G401.6 (cell line): ENCODE measurements around the gene SND1.

Experiments used
- FAIRE-seq: peaks from 2 replicates; lab custom pipeline; 2012; peaks lifted over from hg19 to GRCh38; lab: Jason Lieb, UNC

Gene SND1

DNA sequence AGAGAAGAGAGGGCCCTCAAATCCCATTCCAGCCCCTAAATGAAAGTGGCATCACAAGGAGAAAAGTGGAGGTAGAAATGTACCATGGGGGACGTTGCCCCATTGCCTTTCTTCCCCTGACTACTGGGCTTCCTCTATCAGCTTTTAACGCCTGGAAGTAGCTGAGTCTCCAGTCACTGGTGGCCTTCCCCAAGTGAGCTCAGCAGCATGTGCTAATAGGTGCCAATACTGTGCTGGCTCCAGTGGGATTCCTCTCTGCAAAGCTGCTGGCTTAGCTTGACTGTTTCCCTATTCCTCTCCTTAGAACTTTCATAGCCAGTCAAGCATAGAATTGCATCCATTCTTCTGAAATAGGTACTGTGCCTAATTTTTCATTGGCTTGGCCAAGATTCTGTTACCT, 346.7 kb downstream of the SND1 start:
- no peak for FAIRE-seq

DNA sequence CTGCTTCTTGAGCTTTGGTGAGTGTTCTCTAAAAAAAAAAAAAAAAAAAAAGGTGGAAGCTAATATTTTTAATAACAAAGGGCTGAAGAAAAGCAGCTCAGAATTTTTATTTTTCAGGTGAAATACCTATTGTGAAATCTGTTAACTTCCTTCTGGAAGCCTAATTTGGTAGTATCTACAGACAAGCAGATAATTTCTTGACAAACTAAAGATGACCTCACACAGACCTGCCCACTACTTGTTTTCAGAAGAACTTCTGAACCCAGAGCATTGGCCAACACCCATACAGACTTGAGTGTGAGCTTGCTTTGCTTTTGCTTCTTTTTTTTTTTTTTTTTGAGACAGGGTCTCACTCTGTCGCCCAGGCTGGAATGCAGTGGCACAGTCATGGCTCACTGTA, 348.1 kb downstream of the SND1 start:
- no peak for FAIRE-seq

DNA sequence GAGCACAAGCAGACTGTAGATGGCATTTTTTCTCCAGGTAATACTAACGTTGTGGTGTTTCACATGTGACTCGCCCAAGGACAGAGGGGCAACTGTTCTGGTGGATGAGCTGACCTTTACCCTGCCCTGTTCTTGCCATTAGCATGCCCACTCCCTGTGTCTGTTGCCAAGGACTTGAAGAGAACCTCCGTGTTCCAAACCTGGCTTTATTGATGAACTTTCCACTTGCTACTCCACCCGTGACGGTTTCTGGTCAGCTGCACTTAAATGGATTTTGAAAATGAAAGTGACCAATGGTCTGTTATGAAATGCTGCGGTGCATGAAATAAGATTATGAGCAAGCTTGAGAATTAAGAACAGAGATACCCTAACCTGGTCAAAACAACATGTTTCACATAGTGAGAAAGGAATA, 348.9 kb downstream of the SND1 start:
- FAIRE-seq: no peak

DNA sequence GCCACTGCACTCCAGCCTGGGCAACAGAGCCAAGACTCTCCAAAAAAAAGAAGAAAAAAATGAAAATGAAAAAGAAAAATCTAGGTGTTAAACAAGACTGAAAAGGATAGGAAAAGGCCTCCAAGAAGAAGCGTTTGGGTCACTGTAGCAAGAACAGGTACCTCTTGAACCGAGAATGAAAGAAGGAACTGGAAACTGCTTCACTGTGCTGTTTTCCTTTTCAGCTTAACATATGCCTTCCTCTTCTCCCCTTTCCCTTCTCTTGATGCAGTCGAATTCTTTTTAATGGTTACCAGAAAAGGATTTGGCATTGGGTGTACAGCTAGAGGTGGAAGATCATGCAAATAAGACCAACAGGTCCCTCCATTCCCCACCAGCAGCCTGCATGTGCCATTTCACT, 351.2 kb downstream of the SND1 start:
- FAIRE-seq: no peak

DNA sequence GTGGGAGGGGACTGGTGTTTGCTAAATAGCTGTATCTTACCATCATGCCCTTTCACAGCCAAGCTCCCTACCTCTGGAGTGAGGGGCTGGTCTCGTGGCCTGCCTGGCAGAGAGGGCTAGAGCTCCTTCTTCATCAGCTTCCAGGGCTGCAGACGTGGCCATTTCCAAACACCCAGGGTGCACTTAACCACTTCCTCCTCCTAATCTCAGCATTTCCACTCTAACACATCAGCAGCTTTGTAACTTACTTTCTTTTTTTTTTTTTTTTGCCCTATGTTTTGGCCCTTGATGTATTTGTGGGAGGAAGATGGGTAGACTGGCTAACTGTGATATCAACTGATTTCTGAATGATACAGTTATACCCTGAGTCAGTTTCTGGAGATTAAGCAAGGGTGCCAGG, 351.8 kb downstream of the SND1 start:
- no peak for FAIRE-seq

DNA sequence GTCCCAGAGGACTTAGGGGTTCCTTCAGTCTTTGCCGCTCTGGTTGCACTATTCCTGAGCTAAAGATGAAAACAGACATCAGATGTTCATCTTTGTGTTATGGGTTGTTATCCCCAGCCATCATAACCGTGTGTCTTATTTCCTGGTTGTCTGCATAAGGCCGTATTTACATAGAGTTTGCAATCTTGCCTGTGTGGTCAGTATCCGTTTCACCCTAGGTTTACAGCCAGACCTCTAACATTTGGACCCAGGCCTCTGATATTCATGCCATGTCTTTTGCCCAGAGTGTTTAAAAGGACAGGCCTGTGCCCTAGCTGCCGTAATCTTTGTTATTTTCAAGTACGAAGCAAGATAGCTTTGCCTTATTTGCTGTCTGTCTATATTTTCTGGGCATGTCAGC, 352.6 kb downstream of the SND1 start:
- FAIRE-seq: no peak

DNA sequence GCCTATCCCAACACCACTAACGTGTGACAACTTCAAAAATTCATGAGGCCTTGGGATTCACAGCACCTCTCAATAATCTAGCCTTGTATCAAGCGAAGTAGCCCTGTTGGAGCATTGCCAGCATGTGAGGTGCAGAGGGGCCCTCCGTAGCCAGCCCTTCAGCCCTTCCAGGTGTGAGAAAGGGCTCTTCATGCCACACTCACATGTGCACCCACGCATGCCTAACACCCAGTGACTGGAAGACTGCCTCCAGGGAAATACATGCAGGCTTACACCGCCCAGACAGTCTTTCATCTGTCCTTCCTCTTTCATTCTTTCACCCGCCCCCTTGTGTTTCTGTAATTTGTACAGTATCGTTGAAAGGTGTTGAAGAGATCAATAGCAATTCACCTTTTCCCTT, 353.1 kb downstream of the SND1 start:
- FAIRE-seq: no peak

DNA sequence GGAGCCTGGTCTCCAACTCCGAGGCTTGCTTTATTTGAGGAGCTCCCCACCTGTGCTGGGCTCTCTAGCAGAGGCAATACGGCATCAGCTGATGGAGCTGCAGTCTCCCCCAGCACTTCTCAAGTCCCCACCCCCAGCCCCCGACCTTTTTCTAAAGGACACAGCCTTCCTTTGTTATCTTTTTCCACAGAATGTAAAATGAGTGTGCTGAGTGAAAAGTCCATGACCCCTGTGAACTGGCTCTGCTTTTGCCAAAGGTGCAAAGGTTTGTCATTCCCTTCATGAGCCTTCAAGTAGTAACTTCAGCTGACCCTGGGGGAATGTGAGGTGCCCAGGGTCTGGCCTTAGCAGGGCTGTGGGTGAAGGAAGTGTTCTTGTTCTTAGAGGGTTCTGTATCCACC, 353.8 kb downstream of the SND1 start:
- no peak for FAIRE-seq

DNA sequence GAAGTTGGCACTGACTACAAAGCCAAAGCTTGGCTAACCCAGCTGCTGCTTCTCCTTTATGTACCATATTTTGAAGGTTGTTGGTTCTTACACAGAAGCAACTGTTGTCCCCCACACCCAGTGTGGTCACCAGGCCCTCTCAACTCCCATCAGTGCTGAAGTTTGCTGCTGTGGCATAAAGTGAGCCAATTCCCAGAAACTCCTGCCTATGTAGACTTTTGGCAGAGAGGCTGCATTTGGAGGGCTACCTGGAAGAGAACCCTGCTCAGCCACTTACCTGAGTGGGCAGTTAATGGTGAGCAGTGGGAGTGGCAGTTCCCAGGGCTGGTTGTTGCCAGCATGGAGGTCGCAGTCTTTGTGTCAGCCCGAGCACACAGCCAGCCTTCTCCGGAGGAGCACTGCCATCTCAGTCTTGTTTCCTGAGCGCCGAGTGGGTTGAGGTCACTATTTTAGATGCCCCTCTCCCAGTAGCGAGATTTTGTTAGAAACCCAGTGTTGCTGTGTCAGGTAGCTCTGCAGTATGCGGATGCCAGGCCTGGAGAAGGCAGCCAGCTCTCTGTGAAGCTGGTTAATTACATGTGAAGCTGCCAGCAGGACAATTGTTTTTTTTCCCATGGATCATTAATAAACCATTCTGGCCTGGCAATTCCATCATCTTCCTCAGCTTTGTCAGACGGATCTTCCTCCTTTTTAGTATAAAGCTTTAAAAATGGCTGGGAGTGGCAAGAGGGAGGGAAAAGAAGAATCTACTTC, 354.7 kb downstream of the SND1 start:
- no peak for FAIRE-seq

DNA sequence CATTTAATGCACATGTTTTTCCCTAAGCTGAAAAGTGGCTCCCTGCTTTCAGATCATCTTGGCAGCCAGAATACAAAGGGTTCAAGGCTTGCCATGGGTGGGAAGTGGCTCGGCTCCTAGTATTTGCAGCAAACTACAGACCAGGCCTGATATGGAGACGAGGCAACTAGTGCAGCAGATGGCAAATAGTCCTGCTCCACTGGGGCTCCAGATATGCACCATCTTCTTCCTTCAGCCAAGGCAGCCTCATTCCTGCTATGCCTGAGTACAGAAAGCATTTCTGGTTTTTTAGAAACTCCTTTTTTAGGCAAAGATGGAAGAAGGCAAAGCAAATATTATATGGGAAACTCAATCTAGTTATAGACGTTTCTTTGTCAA, 355.3 kb downstream of the SND1 start:
- no peak for FAIRE-seq

DNA sequence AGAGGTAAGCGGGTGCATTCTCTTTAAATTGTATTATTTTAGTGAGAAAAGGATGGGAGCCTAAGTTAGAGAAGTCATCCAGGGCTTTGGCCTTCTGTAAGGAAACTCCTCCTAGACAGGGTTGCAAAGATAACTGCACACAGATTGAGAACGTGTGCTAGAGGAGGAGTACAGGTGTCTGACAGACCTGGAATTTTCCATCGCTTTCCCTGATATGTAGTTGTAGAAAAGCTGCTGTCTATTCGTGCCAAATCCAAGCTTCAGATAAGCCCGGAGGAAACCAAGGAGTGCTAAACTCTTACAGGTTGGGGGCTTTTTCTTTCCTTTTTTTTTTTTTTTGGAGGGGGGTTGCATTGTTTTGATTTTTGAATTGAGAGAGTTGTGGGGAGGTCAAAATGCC, 356.1 kb downstream of the SND1 start:
- FAIRE-seq: no peak

DNA sequence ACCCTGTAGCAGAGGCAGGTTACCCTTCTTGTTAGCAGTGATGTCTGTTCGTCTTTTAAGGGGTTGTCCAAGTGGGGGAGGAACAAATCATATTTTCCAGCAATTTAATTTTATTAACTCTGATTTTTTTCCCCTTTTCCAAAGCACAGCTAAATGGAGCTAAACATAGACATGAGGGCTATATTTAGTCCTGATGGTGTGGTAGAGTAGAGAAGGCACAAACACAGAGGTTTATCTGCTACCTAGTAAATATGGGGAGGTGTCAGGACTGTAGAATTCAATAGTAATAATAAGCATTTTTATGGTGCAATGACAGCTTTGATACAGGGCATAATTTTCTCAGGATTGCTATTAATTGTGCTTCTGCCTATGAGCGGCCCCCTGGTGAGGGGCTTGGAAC, 356.8 kb downstream of the SND1 start:
- FAIRE-seq: no peak

DNA sequence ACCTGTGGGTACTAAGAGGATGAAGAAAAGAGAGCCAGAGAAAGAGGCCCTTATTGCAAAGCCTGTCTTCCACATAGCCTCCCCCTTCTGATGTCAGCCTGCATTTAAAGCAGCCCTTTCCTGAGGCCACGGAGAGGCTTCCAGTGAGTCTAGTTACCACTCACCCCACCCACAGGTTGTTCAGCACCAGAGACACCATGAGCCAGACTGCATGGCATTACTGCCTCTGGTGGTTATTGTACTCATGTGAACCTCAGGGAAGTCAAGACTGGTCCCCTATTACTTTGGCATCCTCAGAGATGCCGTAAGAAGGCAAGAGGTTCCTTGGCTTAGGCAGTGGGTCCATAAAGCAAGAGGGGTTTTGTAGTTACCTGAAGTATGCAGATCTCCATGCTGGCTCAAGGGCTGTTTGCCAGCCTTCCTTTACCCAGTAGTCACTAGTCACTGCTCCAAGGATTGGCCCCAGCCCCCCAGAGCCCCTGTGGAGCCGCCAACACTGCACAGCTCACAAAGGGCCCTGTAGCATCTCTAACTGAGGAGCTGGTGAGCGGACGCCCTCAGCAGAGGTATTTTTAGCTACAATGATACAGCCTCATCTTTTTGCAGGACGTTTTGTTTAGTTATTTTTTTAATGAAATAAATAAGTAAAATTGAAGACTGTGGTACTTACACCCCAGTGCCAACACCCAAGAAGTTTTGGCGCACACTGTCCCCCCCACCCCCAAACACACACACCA, 358.6 kb downstream of the SND1 start:
- FAIRE-seq: no peak

DNA sequence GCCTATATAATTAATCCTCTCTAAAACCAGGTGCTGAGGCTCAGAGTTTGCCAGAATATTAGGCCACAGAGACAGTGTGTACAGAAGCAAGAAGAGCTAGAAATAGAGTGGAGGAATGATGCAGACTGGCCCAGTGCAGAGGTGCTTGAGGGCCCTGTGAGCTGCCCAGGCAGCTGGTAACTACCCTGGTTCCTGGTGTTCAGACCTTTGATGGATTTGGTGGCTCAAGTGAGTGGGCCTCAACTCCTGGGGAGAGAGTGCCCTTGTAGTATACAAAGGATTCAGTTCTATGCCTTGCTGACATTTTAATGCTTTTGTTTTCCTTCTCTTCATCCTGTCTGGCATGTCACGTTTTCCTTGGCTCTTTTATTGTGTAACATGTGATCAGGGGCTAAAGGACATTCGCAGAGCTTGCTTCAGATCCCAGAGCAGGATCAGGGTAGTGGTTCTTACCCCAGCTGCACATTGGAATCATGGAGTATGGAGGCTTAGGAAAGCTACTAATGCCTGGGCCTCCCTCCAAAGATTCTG, 359.2 kb downstream of the SND1 start:
- FAIRE-seq: no peak

DNA sequence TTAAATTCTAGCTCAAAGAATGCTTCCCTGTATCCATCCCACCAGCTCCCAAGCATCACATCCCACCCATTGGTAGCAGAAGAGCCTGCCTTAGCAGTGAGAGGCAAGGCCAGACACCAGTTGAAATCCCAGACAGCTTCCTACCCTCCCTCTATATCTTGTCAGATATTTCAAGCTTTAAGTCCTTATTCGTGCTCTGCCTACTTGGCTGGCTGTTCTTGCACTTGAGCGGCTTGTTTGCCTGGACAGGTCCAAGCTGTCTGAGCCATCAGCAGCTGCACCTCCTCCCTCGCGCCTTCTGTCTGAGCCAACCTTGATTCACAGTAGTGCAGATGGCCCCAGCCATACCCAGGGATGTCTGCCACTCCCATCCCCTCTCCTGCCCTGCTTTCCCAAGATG, 362.8 kb downstream of the SND1 start:
- no peak for FAIRE-seq

DNA sequence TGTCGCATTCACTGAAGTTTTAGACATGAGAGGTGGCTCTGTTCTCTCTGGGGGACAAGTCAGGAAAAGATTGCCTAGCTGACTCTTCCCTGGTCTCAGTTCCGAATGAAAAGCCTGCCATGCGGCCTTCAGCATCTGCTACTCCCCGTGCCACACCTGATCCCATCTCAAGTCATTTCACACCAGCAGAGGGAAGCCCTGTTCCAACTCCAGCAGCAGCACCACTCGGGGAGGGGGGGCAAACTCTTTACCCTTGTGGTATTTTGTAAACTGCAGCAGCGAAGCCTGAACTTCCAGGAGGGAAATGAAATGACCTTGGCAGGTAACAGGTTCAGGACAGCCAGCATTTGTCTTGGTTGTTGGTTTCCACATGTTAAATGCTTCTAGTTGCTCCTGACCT, 365.5 kb downstream of the SND1 start:
- FAIRE-seq: no peak

DNA sequence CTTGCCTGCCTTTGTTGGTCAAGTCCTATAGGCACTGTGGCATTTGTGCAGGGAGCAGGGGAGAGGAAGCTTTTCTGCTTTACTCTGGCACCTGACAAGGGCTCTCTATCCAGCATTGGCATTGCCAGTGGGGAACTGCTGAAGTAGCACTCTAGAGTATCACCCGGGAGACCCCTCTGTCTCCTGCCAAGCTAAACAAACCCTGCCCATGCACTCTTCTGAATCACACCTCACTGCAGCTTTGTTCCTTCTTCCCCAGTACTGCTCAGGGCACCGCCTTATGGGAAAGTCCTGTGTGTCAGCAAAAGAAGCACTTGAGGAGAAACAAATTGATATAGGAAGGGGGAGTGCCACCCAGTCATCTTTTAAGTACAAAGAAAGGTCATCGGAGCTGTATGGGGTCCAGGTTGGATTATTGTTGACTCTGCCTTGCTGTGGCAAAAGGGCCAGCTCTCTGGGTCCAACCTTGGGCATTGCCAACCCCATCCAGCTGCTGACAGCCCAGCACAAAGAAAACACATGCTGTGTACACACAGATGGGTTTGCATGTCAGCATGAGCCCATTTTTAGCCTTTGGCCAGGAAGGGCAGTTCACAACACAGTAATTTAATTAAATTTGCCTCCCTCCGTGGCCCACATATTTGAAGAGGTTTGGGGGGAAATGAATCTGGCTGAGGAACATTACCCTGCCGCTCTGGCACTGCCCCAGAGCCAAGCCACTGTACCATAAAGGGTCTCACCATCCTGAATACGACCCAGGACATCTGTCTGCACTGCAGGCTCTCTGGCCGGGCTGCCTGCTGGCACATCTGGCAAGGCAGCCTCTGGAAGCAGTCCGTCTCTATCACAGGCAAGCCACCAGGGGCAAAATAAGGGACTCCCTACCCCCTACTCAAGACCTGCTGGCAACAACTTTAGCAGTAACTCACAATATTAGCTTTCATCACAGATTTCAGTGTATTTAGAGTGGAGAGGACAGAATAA, 366.2 kb downstream of the SND1 start:
- FAIRE-seq: no peak

DNA sequence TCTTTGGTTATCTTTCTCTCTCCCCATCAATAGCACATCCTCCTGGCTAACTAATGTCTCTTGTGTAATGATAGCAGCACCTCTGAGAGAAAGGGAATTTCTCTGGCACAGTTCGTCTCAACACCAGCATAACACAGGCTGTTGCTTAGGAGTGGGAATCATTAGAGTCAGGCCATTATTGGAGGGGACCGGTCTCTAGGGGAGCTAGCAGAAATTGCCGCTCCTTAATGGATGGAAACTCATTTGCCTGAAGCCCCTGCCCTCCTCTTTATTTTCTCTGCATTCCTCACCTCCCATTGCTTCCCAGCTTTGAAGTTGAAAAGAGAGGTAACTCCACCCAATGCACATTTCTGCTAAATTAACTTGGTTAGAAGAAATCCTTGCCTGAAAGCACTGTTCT, 367.3 kb downstream of the SND1 start:
- no peak for FAIRE-seq

DNA sequence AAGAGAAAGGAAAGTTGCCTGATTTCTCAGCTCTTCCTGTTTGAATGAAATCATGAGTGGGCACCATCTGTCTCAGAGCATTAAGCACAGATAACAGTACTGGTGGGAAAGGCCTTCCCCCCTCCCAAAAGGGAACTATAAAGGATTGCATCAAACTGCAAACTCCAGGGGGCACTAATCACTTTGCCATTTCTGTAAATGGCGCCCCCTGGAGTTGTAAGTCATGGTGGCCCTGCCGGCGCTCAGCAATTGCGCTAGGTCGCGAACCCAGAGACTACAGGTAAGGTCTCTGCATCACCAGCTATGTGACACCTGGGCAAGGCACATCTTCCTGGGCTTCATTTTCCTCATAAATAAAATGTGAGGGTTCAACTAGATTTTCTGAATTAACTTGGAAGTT, 368.2 kb downstream of the SND1 start:
- no peak for FAIRE-seq

DNA sequence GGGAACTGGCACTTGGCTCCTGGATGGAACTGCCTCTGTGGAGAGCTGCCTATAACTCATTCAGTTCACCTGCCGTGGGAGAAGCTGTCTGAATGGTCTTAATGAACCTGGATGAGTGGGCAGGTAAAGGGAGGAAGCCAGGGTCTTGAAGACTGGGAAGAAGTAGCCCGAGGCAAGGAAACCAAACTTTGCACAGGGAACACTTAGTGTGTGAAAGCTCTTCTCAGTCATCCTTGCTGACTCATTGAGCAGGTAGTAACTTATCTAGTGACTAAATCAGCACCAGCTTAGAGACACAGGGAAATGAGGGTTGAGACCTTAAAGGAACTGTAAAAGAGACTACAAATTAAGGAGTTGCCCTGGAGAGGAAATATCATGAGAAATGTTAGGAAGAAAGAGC, 369.4 kb downstream of the SND1 start:
- no peak for FAIRE-seq

DNA sequence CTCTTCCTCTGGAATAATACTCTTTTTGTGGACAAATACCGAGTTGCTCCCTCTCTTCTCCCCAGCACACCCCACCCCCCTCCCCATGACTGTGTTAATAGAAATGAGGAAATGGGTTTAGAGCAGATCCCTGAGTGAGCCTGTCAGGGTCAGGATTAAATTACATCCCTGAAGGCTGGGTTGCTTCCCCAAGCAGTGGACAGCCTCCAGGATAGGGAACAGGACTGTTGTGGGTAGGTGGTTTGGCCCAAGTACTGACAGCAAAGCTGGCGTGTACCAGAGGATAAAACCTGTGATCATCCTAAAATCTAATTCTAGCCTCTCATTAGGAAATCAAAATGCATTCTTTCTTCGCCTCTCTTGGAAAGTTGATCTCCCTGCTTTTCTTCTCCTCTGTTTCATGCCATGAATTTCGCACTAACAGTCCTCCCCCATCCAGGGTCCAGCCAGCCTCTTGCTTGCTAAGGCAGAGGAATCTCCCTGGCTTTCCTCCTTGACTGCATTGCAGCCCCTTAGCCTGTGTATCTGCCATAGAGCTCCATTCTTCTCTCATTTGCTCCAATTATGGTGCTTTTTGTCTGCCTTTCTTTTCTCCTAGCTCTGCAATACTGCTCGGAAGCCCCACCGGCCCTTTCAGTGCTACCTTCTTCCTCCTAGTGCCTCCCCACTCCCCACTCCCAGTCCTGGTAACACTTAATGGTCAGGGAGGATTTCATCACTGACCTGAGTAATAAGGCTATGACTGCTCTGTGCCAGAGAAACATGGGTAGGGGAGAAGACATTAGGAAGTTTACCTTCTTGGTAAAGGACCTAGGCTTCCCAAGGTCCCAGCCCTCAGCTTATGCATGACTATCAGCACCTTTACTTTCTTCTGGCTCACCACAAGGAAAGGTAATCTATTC, 370.9 kb downstream of the SND1 start:
- no peak for FAIRE-seq

DNA sequence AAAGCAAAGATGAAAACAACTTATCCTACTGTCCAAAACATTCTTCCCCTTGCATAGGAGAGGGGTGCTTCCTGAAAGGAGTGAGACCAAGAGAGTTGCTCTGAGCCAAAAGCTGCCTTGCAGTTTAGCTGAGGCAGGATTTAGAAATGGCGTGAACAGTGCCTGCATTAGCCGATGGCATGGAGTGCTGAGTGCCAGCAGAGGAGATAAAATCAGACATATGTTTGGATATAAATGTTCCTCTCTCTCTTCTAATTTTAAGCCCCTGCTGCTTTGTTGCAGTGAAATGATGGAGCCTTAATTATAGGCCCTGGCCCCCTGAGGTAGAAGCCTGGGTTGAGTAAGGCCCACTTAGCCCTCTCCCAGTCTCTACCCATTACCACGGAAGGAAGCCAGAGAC, 372.2 kb downstream of the SND1 start:
- FAIRE-seq: no peak
